HG02571 (cell line): ENCODE data around the gene BLACAT1.
"Not testable (repeated sequence)": the region's sequence is repeated elsewhere in the genome, so short reads cannot be mapped to it uniquely, and the experiment has no call there.

Experiments
- ATAC-seq: cut with Tn5 transposase; IDR thresholded peaks from one replicate; pipeline ENCODE4 v1.9.1; 2021; ENCODE audit warnings: mild to moderate bottlenecking, moderate library complexity; ENCODE audit not compliant: unreplicated experiment

Gene BLACAT1

DNA sequence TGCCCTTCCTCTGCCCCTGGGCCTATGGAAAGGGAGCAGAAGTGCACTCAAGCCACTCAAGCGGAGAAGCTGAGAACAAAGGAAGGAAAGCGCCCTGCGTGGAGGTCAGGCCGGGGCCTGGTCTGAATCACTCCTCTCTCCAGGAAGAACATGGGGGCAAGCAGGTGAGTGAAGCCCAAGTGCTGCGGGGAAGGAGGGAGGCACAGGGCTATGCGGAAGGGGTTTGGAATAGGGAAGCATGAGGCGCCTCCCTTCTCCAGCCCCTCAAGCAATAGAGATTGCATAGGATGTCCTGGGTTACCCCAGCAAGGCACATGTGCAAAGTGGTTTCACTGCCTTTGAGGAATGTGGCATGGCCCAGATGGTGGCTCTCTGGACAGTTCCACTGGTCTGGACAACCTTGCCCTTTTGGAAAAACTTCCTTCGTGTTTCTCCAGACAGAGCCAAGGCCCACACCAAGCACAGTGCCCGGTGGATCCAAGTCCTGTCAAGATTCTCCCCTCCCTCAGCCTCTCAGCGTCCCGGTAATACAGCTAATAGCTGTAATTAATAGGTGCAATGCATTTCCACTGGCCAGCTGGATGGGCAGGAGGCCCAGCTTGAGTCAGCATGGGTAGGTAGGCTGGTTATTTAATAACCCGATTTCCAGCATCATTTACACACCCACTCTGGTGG, 13.7 kb downstream of the BLACAT1 start:
- no peak for ATAC-seq

- ATAC-seq: no peak
Measured at GRCh38 chr1:205441716-205442050, 14.2 kb downstream of the BLACAT1 start.

GRCh38 chr1:205441318-205441633, 14.6 kb downstream of the BLACAT1 start:
- ATAC-seq: no peak

- ATAC-seq: no peak
Measured at GRCh38 chr1:205440476-205441317, 15.1 kb downstream of the BLACAT1 start.

DNA sequence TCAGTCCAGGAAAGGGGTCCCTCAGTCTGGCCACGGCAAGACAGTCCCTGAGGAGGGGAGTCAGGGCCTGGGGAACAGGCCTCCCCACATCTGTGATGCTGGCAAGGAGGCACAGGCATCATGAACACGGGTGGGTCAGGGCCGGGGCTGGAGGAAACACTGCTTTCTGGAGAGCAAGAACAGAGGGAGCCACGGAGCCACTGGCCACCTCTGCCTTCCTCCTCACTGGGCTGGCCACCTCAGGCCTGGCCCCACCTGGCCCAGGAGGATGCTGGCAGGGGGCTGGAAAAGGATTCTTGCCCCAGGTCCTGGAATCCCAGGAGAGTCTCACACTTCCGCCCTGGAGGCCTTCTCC, 15.7 kb downstream of the BLACAT1 start:
- no peak for ATAC-seq

- ATAC-seq: no peak
Measured at GRCh38 chr1:205438213-205439158, 17.4 kb downstream of the BLACAT1 start.

DNA sequence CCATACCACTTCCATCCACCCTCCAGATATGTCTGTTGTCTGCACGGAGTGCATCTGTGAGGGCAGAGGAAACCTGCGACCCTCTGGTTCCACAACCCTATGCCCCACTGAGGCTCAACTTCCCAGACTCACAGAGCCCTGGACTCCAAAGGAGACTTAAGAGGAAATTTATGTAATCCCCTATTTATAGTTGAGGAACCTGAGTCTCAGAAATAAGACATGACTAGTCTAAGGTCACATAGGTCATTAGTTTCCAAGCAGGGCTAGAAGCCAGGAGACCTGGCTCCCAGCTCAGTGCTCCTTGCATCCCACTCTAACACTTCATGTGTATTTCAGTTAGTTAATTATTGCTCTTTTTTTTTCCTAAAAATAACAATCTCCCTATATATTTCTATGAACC, 18.3 kb downstream of the BLACAT1 start:
- no peak for ATAC-seq

DNA sequence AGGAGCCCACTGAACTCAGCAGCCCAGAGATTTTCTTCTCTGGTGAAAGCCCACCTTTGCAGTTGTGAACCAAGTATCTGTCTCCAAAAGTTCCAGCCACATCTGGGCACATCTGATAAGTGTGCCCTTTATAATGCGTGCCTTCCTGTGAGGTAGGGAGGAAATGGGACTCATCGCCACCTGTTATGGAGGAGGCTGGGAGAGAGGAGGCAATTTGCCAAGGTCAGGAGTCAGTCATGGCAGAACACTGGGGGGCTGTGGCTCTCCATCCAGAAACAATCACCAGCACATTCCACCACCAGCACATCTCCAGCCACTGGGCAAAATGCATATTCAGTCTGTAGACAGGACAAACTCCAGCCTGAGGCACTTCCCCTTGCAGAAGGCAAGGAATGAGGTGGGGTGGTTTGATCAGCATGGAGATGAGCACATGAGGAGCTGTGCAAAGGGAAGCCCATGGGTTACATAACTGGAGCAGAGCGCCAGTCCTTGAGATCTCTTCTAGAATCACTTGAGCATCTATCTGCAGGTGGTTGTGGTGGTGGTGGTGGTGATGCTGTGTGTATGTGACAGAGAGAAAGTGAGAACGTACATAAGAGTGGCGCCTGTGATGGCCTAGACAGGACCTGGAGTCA, 19.0 kb downstream of the BLACAT1 start:
- ATAC-seq: no peak

DNA sequence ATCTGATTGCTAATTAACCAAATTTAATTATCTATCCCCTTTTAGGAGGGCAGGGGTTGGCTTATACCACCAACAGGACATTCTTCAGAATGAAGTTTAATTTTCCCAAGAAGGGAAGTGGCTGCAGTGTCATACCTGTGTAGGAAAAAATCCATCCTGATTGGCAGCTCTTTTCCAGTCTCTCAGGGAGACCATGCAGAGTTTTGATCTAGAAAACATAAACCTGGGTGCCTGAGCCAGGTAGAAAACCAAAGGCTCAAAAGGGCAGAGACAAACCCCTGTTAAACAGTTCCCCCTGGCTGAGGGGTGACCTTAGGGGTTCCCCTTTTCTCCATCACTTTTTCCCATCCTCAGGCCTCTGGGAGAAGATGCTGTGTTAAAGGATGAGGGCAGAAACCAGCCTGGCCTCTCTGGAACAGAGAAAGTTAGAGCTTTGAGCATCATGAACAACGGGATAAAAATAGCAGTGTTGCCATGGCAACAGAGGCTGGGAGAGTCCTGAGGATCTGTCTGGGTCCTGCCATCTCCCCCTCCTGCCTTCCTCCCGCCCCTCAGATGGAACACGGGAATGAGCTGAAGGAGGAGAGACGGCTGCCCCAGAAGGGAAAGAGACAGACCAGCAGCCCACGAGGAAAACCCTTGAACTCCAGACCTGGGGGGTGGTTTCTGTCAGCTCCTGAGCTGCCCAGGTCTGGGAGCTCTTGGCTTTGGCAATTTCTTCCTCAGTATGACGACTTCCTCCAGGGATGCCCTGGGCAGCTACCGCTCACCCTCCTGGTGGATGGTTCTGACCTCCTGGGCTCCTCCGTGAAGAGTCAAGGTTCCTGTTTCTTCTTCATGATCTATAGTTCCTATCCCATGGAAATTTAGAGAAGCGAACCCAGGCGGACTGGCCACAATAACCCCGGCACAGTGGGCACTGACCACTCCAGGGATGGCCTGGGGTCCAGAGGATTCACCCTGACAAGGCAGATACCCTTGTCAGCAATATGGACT, 20.0 kb downstream of the BLACAT1 start:
- ATAC-seq: no peak

DNA sequence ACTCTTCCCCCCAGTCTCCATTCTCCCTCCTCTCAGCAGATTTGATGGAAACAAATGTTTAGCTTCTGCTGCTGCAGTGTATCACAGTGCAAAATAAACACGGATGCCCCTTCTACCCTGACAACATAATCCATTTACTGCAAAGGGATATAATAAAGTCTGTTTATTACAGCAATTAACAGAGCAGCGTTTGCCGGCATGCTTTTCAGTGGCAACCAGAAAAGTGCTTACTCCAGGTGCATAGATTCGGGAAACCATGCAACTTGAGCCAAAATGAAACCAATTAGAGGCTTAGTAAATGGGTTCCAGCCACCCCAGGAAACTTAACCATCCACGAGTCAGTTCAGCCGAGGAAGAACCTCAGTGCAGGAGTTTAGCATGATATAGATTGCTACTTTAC, 21.1 kb downstream of the BLACAT1 start:
- no peak for ATAC-seq

- not testable (repeated sequence) for ATAC-seq
Measured at GRCh38 chr1:205432692-205433091, 23.2 kb downstream of the BLACAT1 start.

GRCh38 chr1:205432116-205432515, 23.7 kb downstream of the BLACAT1 start:
- no peak for ATAC-seq

GRCh38 chr1:205430696-205431305, 25.0 kb downstream of the BLACAT1 start:
- no peak for ATAC-seq

GRCh38 chr1:205429762-205430695, 25.8 kb downstream of the BLACAT1 start:
- ATAC-seq: no peak

GRCh38 chr1:205424901-205425600, 30.8 kb downstream of the BLACAT1 start:
- no peak for ATAC-seq

GRCh38 chr1:205423814-205424399, 31.9 kb downstream of the BLACAT1 start:
- ATAC-seq: no peak

DNA sequence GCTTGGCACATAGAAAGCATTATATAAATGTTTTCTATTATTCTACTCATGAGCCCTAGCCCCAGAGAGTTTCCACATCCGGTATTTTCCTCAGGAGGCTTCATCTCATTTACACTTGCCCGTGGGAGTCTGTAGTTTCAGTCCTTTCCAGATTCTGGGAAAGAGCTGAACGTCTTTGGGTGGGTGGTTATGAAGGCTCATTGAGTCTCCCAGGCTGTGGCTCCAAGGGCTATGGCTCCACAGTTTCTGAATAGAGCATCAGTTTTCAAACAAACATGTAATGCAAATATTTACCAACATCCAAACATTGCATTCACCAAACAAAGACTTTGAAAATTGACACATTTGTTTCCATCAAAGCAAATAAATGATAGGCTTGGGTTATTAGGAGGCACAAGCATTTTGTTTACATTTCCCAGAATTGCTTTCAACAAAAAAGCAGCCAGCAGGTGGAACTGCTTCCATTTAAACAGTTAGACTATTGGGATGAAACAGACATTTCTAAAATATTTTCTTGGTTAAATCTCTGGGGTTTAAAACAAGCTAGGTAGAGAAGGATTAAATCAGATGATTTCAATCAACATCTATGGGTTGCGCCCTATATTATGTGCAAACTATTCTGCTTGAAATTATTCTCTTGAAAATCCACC, 32.7 kb downstream of the BLACAT1 start:
- no peak for ATAC-seq
